CD14-positive monocyte (primary cell): ENCODE measurements around the gene RDH14. TPM values are rescaled to one million over a fixed set of nuclear protein-coding genes. Genes with fewer than 3 reads are reported as not detected.

Source experiments
- DNase-seq, 3 donors: peaks; one replicate each; pipeline ENCODE4 v3.0.0-alpha.2; 2011 to 2022
- H2AFZ ChIP-seq: 2 replicates; pipeline ENCODE4 v1.6.0; 2012; ENCODE audit warnings: mild to moderate bottlenecking, low read depth, low read length, inconsistent platforms; ENCODE audit not compliant: insufficient read depth, poor library complexity, severe bottlenecking
- H3K27ac ChIP-seq, 2 donors: 1 replicate in 1 of 2; 2 replicates in 1 of 2; pipeline ENCODE4 v1.5.1; 2012 to 2013; ENCODE audit warnings: low read length in 2 of 2, control low read depth in 1 of 2, inconsistent platforms in 1 of 2, low read depth in 1 of 2, mild to moderate bottlenecking in 1 of 2
- H3K27me3 ChIP-seq, 2 donors: one replicate each; pipeline versions ENCODE4 v1.6.0 to v1.6.1; 2011 to 2013; ENCODE audit warnings: low read length in 2 of 2; ENCODE audit not compliant: control insufficient read depth in 2 of 2, insufficient read depth in 2 of 2
- H3K36me3 ChIP-seq, 2 donors: replicated peaks in 1 of 2; 1 replicate in 1 of 2; 2 replicates in 1 of 2; pipeline versions ENCODE4 v1.5.1 to v1.6.1; 2012 to 2013; ENCODE audit warnings: low read length in 2 of 2, control low read depth in 1 of 2, inconsistent platforms in 1 of 2, mild to moderate bottlenecking in 1 of 2; ENCODE audit not compliant: insufficient read depth in 2 of 2, control insufficient read depth in 1 of 2
- H3K4me1 ChIP-seq, 2 donors: 1 replicate in 1 of 2; 2 replicates in 1 of 2; pipeline versions ENCODE4 v1.5.1 to v1.6.1; 2012 to 2013; ENCODE audit warnings: low read length in 2 of 2, control low read depth in 1 of 2, inconsistent platforms in 1 of 2, mild to moderate bottlenecking in 1 of 2, moderate library complexity in 1 of 2; ENCODE audit not compliant: insufficient read depth in 2 of 2, control insufficient read depth in 1 of 2
- H3K4me2 ChIP-seq: replicated peaks from 2 replicates; pipeline ENCODE3; 2012; ENCODE audit warnings: low read length, moderate library complexity, mild to moderate bottlenecking; ENCODE audit not compliant: poor library complexity, severe bottlenecking; ENCODE audit errors: extremely low read depth
- H3K4me3 ChIP-seq, 3 experiments: fragments of 200-600 bp in 1 of 3; sonication (generic) in 1 of 3; replicated peaks in 1 of 3; 1 replicate in 2 of 3; 2 replicates in 1 of 3; pipeline ENCODE4 v1.5.1; 2011 to 2013; ENCODE audit warnings: low read length in 3 of 3, mild to moderate bottlenecking in 3 of 3, control low read depth in 2 of 3, low read depth in 2 of 3, inconsistent platforms in 1 of 3, moderate library complexity in 1 of 3
- H3K79me2 ChIP-seq: 2 replicates; pipeline ENCODE4 v1.6.0; 2012; ENCODE audit warnings: mild to moderate bottlenecking, control low read depth, inconsistent platforms, low read length, moderate library complexity; ENCODE audit not compliant: insufficient read depth
- H3K9ac ChIP-seq: 2 replicates; pipeline ENCODE4 v1.6.0; 2017; ENCODE audit warnings: low read length, mild to moderate bottlenecking; ENCODE audit not compliant: insufficient read depth, poor library complexity, severe bottlenecking
- H3K9me3 ChIP-seq, 2 donors: replicated peaks in 1 of 2; 1 replicate in 1 of 2; 2 replicates in 1 of 2; pipeline versions ENCODE4 v1.5.1 to v1.6.1; 2012 to 2013; ENCODE audit warnings: low read length in 2 of 2, control low read depth in 1 of 2; ENCODE audit not compliant: control insufficient read depth in 1 of 2, insufficient read depth in 1 of 2
- H4K20me1 ChIP-seq: 2 replicates; pipeline ENCODE4 v1.6.0; 2012; ENCODE audit warnings: mild to moderate bottlenecking, low read length, control low read depth, moderate library complexity; ENCODE audit not compliant: insufficient read depth
- H3K27ac Mint-ChIP-seq, 7 donors: one replicate each; pipeline ENCODE4 v1.8.0; 2020; ENCODE audit warnings: mild to moderate bottlenecking in 7 of 7, mixed read lengths in 7 of 7, moderate library complexity in 6 of 7, inconsistent platforms in 2 of 7
- H3K27me3 Mint-ChIP-seq, 3 donors: one replicate each; pipeline ENCODE4 v1.8.0; 2021 to 2022; ENCODE audit warnings: low read depth in 3 of 3, mild to moderate bottlenecking in 3 of 3, mixed read lengths in 3 of 3, moderate library complexity in 3 of 3, inconsistent platforms in 1 of 3
- H3K36me3 Mint-ChIP-seq, 2 donors: one replicate each; pipeline ENCODE4 v1.8.0; 2020; ENCODE audit warnings: mixed read lengths in 2 of 2, inconsistent platforms in 1 of 2, mild to moderate bottlenecking in 1 of 2
- H3K4me1 Mint-ChIP-seq: one replicate; pipeline ENCODE4 v1.8.0; 2020; ENCODE audit warnings: mild to moderate bottlenecking, mixed read lengths
- H3K4me3 Mint-ChIP-seq, 2 donors: one replicate each; pipeline ENCODE4 v1.8.0; 2020; ENCODE audit warnings: mild to moderate bottlenecking in 2 of 2, mixed read lengths in 2 of 2, moderate library complexity in 1 of 2
- H3K9me3 Mint-ChIP-seq, 7 donors: one replicate each; pipeline ENCODE4 v1.8.0; 2020 to 2022; ENCODE audit warnings: mixed read lengths in 7 of 7, mild to moderate bottlenecking in 6 of 7, moderate library complexity in 6 of 7, inconsistent platforms in 2 of 7
- CTCF ChIP-seq: fragments of 200-600 bp; IDR thresholded peaks from one replicate; pipeline ENCODE4 v1.8.0; 2022; ENCODE audit warnings: antibody characterized with exemption, mild to moderate bottlenecking
- WGBS: methylation state at CpG from one replicate; pipeline ENCODE4 v1.1.5; 2013; ENCODE audit warnings: missing lambda C conversion rate; ENCODE audit not compliant: insufficient coverage; 5-methylcytosine and 5-hydroxymethylcytosine counted together
- intact Hi-C, 2 donors: fragments of 100-400 bp; cut with micrococcal nuclease; formaldehyde crosslinking; loops; one replicate each; pipeline versions ENCODE4 v1.15.0 to v1.15.1; 2023
- polyA plus RNA-seq, 3 donors: library from polyadenylated mRNA; depleted of rRNA in 1 of 3; unstranded in 2 of 3; stranded (reverse) in 1 of 3; fragments of 300-500 nt in 2 of 3; fragments of >200 nt in 1 of 3; fragmentation: Illumina TruSeq in 2 of 3; gene quantifications; 1 replicate in 2 of 3; 2 replicates in 1 of 3; pipeline ENCODE4 v1.2.3, GENCODE V29; 2012 to 2021

The RDH14 gene
- polyA plus RNA-seq, 3 donors = 5.5 to 16.3 (median 14.3) TPM

DNA sequence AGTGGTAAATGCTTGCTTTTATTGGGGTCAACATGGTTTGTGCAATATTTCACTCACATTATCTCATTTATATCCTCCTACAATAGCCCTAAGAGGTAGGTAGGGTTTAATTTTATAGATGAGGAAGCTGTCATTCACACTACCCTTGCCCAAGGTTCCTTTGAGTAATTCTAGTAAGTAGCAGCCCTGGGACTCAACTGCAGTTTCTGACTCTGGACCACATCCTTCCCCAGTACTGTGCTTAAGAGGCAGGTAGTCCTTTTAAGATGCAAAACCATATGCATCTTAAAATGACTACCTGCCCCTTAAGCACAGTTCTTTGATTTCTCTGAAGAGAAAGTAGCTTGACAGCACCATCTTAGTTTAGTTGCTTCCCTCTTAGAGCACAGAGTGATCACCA lies 44.7 kb upstream of the RDH14 start:
- no peaks in the 10 kb centered on the region for H3K36me3 Mint-ChIP-seq
- peaks cover 0 to 3% (median 0%) of the 10 kb centered on the region in 3 donors for H3K27me3 Mint-ChIP-seq
- H3K9me3 ChIP-seq = no peaks in the 10 kb centered on the region
- no peak overlapping the region for H3K4me2 ChIP-seq
- H3K9ac ChIP-seq = no peak overlapping the region
- no peaks in the 10 kb centered on the region for H3K27me3 ChIP-seq
- no peak overlapping the region for H2AFZ ChIP-seq
- no peak for DNase-seq
- no peak overlapping the region for H3K27ac Mint-ChIP-seq
- H4K20me1 ChIP-seq = no peaks in the 10 kb centered on the region
- H3K27ac ChIP-seq = no peak overlapping the region
- no peak for TF ChIP-seq CTCF
- no peaks in the 10 kb centered on the region for H3K4me1 Mint-ChIP-seq
- H3K4me1 ChIP-seq = no peaks in the 10 kb centered on the region
- H3K36me3 ChIP-seq = no peaks in the 10 kb centered on the region
- no peak overlapping the region for H3K4me3 ChIP-seq
- peaks cover 0 to 4% (median under 1%) of the 10 kb centered on the region in 7 donors for H3K9me3 Mint-ChIP-seq
- intact Hi-C loops = no loop called here
- H3K4me3 Mint-ChIP-seq = no peak overlapping the region
- H3K79me2 ChIP-seq = no peaks in the 10 kb centered on the region

GRCh38 chr2:18604531-18604885 lies 44.1 kb upstream of the RDH14 start:
- H3K27me3 ChIP-seq = no peaks in the 10 kb centered on the region
- 60% methylated on average over 1 of the region's 2 CpGs for WGBS
- TF ChIP-seq CTCF = no peak
- no peak for DNase-seq
- Mint-ChIP-seq H3K4me3 (no peak overlapping the region), H3K4me1 (no peaks in the 10 kb centered on the region), H3K9me3 (peaks cover 0 to 4% (median 0%) of the 10 kb centered on the region in 7 donors), H3K27me3 (peaks cover 0 to 3% (median 0%) of the 10 kb centered on the region in 3 donors), H3K36me3 (no peaks in the 10 kb centered on the region), H3K27ac (no peak overlapping the region)
- H2AFZ ChIP-seq = no peak overlapping the region
- H3K9ac ChIP-seq = no peak overlapping the region
- no peaks in the 10 kb centered on the region for H3K79me2 ChIP-seq
- H3K4me2 ChIP-seq = no peak overlapping the region
- no peak overlapping the region for H3K4me3 ChIP-seq
- no peaks in the 10 kb centered on the region for H3K9me3 ChIP-seq
- H3K27ac ChIP-seq = no peak overlapping the region
- intact Hi-C loops = no loop called here
- H3K4me1 ChIP-seq = no peaks in the 10 kb centered on the region
- no peaks in the 10 kb centered on the region for H4K20me1 ChIP-seq
- H3K36me3 ChIP-seq = no peaks in the 10 kb centered on the region
